GM23338 (cell line): ENCODE data around the gene TSC22D3. TPM values are rescaled to one million over a fixed set of nuclear protein-coding genes. Genes with fewer than 3 reads are reported as not detected.

Experiments used
- ATAC-seq: fragments of 200-7000 bp; cut with Tn5 transposase; 3 replicates; pipeline ENCODE4 v1.9.1; 2020
- DNase-seq: peaks from one replicate; pipeline ENCODE4 v3.0.0-alpha.2; 2015; ENCODE audit warnings: low spot score
- H2AFZ ChIP-seq: fragments of 200-600 bp; sonication (generic); 2 replicates; pipeline ENCODE4 v1.8.0; 2016; ENCODE audit warnings: antibody characterized with exemption, mild to moderate bottlenecking, moderate library complexity
- H3F3A ChIP-seq: fragments of 200-600 bp; sonication (generic); replicated peaks from 2 replicates; pipeline ENCODE4 v1.8.0; 2017; ENCODE audit warnings: antibody characterized with exemption, mixed run types, low read depth
- H3K27ac ChIP-seq: fragments of 200-600 bp; sonication (generic); 2 replicates; pipeline ENCODE4 v1.6.1; 2016; ENCODE audit warnings: low read depth
- H3K27me3 ChIP-seq: fragments of 200-600 bp; sonication (generic); 2 replicates; pipeline ENCODE4 v1.8.0; 2016; ENCODE audit warnings: mild to moderate bottlenecking, mixed run types, moderate library complexity; ENCODE audit not compliant: insufficient read depth
- H3K36me3 ChIP-seq: fragments of 200-600 bp; sonication (generic); 2 replicates; pipeline ENCODE4 v1.8.0; 2016; ENCODE audit warnings: mild to moderate bottlenecking; ENCODE audit not compliant: insufficient read depth
- H3K4me1 ChIP-seq: fragments of 200-600 bp; sonication (generic); 2 replicates; pipeline ENCODE4 v1.8.0; 2016; ENCODE audit warnings: mild to moderate bottlenecking, moderate library complexity; ENCODE audit not compliant: insufficient read depth
- H3K4me2 ChIP-seq: fragments of 200-600 bp; sonication (generic); 2 replicates; pipeline ENCODE4 v1.7.1; 2017; ENCODE audit warnings: mixed run types
- H3K4me3 ChIP-seq: fragments of 200-600 bp; sonication (generic); 2 replicates; pipeline ENCODE4 v1.6.1; 2016; ENCODE audit warnings: mixed run types
- H3K79me2 ChIP-seq: fragments of 200-600 bp; sonication (generic); replicated peaks from 2 replicates; pipeline ENCODE4 v1.8.0; 2017; ENCODE audit warnings: mild to moderate bottlenecking; ENCODE audit not compliant: insufficient read depth
- H3K9me2 ChIP-seq: fragments of 200-600 bp; sonication (generic); 2 replicates; pipeline ENCODE4 v1.8.0; 2017; ENCODE audit not compliant: insufficient read depth
- H4K20me1 ChIP-seq: fragments of 200-600 bp; sonication (generic); replicated peaks from 2 replicates; pipeline ENCODE4 v1.8.0; 2017; ENCODE audit warnings: mild to moderate bottlenecking; ENCODE audit not compliant: insufficient read depth
- H3K27ac Mint-ChIP-seq: 2 replicates; pipeline ENCODE4 v1.8.0; 2020; ENCODE audit warnings: inconsistent platforms, mild to moderate bottlenecking, moderate library complexity, mixed read lengths
- H3K27me3 Mint-ChIP-seq: 3 replicates; pipeline ENCODE4 v1.8.0; 2022; ENCODE audit warnings: low read depth, mild to moderate bottlenecking, moderate library complexity, mixed read lengths, inconsistent platforms; ENCODE audit not compliant: insufficient read depth, poor library complexity
- H3K36me3 Mint-ChIP-seq: 3 replicates; pipeline ENCODE4 v1.8.0; 2021; ENCODE audit warnings: low read depth, mild to moderate bottlenecking, inconsistent platforms, moderate library complexity, mixed read lengths
- H3K4me1 Mint-ChIP-seq: 3 replicates; pipeline ENCODE4 v1.8.0; 2020; ENCODE audit warnings: mild to moderate bottlenecking, inconsistent platforms, mixed read lengths
- H3K4me3 Mint-ChIP-seq: 3 replicates; pipeline ENCODE4 v1.8.0; 2021; ENCODE audit warnings: moderate library complexity, mild to moderate bottlenecking, inconsistent platforms, mixed read lengths
- H3K9me3 Mint-ChIP-seq: 3 replicates; pipeline ENCODE4 v1.8.0; 2020; ENCODE audit warnings: moderate library complexity, mild to moderate bottlenecking, inconsistent platforms, mixed read lengths
- EZH2phosphoT487 ChIP-seq: fragments of 200-600 bp; sonication (generic); IDR thresholded peaks from one replicate; pipeline ENCODE4 v1.8.1; 2018; ENCODE audit warnings: antibody characterized with exemption; ENCODE audit not compliant: unreplicated experiment
- JUNB ChIP-seq: IDR thresholded peaks from one replicate; pipeline ENCODE4 v1.6.1; 2016; ENCODE audit warnings: antibody characterized with exemption; ENCODE audit not compliant: unreplicated experiment
- POLR2AphosphoS5 ChIP-seq: IDR thresholded peaks from 2 replicates; pipeline ENCODE4 v1.6.1; 2016; ENCODE audit warnings: antibody characterized with exemption, low read depth
- STAT1 ChIP-seq: IDR thresholded peaks from one replicate; pipeline ENCODE4 v1.6.1; 2016; ENCODE audit warnings: antibody characterized with exemption; ENCODE audit not compliant: unreplicated experiment
- ZNF114 ChIP-seq: fragments of 250-450 bp; sonication (Bioruptor Pico); IDR thresholded peaks from 2 replicates; pipeline ENCODE4 v1.5.0; 2020; ENCODE audit warnings: mild to moderate bottlenecking, moderate library complexity
- ZNF331 ChIP-seq: fragments of 250-450 bp; sonication (Bioruptor Pico); IDR thresholded peaks from 2 replicates; pipeline ENCODE4 v1.5.0; 2020; ENCODE audit warnings: low read depth, mild to moderate bottlenecking, moderate library complexity
- polyA plus RNA-seq: library from polyadenylated mRNA; unstranded; fragments of >200 nt; fragmentation: Nextera tagmentation; extraction: Ambion mirVana; gene quantifications from 2 replicates; pipeline ENCODE4 v1.2.1, GENCODE V29; 2016
- total RNA-seq: library from RNA; depleted of rRNA; stranded (reverse); fragments of >200 nt; shearing (Covaris generic); gene quantifications from 2 replicates; pipeline ENCODE4 v1.2.3, GENCODE V29; 2014
- TF ChIP-seq, protein P1 (sequence below): IDR thresholded peaks from one replicate; pipeline ENCODE4 v1.6.1; 2018; ENCODE audit warnings: antibody characterized with exemption; ENCODE audit not compliant: unreplicated experiment
- TF ChIP-seq, protein P2 (sequence below), 2 experiments: fragments of 200-600 bp in 1 of 2; sonication (generic) in 1 of 2; conservative IDR thresholded peaks; 2 replicates each; pipeline versions ENCODE4 v1.5.1 to v1.6.1; 2016 to 2017; ENCODE audit warnings: antibody characterized with exemption in 2 of 2, low read depth in 2 of 2, mild to moderate bottlenecking in 2 of 2, moderate library complexity in 1 of 2
- TF ChIP-seq, protein P3 (sequence below): IDR thresholded peaks from 2 replicates; pipeline ENCODE4 v1.6.1; 2016; ENCODE audit warnings: antibody characterized with exemption
- TF ChIP-seq, protein P4 (sequence below): fragments of 250-450 bp; sonication (Bioruptor Pico); IDR thresholded peaks from 2 replicates; pipeline ENCODE4 v1.5.0; 2020; ENCODE audit warnings: mild to moderate bottlenecking, moderate library complexity

Gene TSC22D3
- total and polyA plus RNA-seq, 2 experiments from 2014 or later: 12.6 to 20.0 TPM

DNA sequence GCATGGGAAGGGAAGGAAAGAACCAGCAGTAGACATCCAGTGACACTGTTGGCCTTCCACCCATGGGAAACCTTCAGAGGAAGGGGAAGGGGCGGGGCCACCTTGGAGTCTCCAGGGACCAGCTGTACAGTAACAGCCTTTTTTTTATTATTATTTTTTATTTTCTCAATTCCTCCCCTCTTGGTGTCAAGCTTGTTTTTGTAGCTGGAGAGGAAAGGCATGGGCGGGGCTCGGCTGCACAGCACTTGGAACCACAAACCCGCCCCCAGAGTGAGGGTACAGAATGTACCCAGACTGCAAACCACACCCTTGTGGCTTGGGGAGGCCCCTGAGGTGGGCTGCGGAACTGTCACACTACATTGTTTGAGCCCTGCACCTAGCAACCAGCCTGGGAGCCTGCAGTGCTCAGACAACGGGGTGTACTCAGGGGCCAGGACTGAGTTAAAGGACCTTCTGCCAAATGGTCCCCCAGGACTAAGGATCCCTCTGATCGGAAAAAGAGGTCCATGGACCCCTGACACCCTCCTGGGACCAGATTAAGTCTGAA lies 101.6 kb downstream of the TSC22D3 start (continued):
- TF ChIP-seq, protein P1, sequence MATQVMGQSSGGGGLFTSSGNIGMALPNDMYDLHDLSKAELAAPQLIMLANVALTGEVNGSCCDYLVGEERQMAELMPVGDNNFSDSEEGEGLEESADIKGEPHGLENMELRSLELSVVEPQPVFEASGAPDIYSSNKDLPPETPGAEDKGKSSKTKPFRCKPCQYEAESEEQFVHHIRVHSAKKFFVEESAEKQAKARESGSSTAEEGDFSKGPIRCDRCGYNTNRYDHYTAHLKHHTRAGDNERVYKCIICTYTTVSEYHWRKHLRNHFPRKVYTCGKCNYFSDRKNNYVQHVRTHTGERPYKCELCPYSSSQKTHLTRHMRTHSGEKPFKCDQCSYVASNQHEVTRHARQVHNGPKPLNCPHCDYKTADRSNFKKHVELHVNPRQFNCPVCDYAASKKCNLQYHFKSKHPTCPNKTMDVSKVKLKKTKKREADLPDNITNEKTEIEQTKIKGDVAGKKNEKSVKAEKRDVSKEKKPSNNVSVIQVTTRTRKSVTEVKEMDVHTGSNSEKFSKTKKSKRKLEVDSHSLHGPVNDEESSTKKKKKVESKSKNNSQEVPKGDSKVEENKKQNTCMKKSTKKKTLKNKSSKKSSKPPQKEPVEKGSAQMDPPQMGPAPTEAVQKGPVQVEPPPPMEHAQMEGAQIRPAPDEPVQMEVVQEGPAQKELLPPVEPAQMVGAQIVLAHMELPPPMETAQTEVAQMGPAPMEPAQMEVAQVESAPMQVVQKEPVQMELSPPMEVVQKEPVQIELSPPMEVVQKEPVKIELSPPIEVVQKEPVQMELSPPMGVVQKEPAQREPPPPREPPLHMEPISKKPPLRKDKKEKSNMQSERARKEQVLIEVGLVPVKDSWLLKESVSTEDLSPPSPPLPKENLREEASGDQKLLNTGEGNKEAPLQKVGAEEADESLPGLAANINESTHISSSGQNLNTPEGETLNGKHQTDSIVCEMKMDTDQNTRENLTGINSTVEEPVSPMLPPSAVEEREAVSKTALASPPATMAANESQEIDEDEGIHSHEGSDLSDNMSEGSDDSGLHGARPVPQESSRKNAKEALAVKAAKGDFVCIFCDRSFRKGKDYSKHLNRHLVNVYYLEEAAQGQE: no peak
- TF ChIP-seq STAT1: no peak
- no peak for TF ChIP-seq POLR2AphosphoS5
- TF ChIP-seq, protein P2, sequence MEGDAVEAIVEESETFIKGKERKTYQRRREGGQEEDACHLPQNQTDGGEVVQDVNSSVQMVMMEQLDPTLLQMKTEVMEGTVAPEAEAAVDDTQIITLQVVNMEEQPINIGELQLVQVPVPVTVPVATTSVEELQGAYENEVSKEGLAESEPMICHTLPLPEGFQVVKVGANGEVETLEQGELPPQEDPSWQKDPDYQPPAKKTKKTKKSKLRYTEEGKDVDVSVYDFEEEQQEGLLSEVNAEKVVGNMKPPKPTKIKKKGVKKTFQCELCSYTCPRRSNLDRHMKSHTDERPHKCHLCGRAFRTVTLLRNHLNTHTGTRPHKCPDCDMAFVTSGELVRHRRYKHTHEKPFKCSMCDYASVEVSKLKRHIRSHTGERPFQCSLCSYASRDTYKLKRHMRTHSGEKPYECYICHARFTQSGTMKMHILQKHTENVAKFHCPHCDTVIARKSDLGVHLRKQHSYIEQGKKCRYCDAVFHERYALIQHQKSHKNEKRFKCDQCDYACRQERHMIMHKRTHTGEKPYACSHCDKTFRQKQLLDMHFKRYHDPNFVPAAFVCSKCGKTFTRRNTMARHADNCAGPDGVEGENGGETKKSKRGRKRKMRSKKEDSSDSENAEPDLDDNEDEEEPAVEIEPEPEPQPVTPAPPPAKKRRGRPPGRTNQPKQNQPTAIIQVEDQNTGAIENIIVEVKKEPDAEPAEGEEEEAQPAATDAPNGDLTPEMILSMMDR (conservative IDR thresholded peaks at IDR 0.05; ENCODE audit: low read depth in 2 of 2): no peak
- TF ChIP-seq ZNF114 (CRISPR knock-in tag): no peak

DNA sequence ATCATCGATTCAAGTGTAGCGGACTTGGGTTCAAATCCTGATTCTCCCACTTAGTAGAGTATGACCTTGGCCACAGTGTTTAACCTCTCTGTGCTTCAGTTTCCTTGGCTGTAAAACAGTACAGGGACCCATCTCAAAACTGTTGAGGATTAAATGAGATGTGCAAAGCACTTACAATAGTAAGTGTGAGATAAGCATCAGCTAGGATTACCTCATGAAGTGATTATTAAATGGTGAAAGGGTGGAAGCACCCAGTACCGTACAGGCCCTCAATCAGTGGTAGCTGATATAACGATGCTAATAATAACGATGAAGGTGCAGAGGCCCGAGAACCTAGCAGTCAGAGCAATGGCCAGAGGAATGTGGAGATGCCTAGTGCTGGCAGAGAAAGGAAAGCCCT lies 102.2 kb downstream of the TSC22D3 start:
- Mint-ChIP-seq H3K4me3 (no peak overlapping the region), H3K36me3 (no peaks in the 10 kb centered on the region), H3K27me3 (peaks cover 8% of the 10 kb centered on the region), H3K27ac (no peak overlapping the region), H3K9me3 (no peaks in the 10 kb centered on the region), H3K4me1 (peaks cover 27% of the 10 kb centered on the region)
- Histone ChIP-seq H3K36me3 (no peaks in the 10 kb centered on the region), H3K27me3 (no peaks in the 10 kb centered on the region), H3K27ac (no peak overlapping the region), H2AFZ (no peak overlapping the region), H3K79me2 (no peaks in the 10 kb centered on the region), H4K20me1 (no peaks in the 10 kb centered on the region), H3K4me2 (no peak overlapping the region), H3F3A (no peaks in the 10 kb centered on the region), H3K4me1 (peaks cover 11% of the 10 kb centered on the region; the same call in 1 of the 2 replicates), H3K4me3 (no peak overlapping the region), H3K9me2 (no peaks in the 10 kb centered on the region)
- DNase-seq (no peak), ATAC-seq (no peak)
- TF ChIP-seq, protein P2 (conservative IDR thresholded peaks at IDR 0.05; ENCODE audit: low read depth in 2 of 2): no peak
- TF ChIP-seq, protein P3, sequence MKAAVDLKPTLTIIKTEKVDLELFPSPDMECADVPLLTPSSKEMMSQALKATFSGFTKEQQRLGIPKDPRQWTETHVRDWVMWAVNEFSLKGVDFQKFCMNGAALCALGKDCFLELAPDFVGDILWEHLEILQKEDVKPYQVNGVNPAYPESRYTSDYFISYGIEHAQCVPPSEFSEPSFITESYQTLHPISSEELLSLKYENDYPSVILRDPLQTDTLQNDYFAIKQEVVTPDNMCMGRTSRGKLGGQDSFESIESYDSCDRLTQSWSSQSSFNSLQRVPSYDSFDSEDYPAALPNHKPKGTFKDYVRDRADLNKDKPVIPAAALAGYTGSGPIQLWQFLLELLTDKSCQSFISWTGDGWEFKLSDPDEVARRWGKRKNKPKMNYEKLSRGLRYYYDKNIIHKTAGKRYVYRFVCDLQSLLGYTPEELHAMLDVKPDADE: no peak
- no peak for TF ChIP-seq STAT1
- TF ChIP-seq JUNB: no peak
- no peak for TF ChIP-seq EZH2phosphoT487
- TF ChIP-seq ZNF331 (CRISPR knock-in tag): no peak
- TF ChIP-seq, protein P4, sequence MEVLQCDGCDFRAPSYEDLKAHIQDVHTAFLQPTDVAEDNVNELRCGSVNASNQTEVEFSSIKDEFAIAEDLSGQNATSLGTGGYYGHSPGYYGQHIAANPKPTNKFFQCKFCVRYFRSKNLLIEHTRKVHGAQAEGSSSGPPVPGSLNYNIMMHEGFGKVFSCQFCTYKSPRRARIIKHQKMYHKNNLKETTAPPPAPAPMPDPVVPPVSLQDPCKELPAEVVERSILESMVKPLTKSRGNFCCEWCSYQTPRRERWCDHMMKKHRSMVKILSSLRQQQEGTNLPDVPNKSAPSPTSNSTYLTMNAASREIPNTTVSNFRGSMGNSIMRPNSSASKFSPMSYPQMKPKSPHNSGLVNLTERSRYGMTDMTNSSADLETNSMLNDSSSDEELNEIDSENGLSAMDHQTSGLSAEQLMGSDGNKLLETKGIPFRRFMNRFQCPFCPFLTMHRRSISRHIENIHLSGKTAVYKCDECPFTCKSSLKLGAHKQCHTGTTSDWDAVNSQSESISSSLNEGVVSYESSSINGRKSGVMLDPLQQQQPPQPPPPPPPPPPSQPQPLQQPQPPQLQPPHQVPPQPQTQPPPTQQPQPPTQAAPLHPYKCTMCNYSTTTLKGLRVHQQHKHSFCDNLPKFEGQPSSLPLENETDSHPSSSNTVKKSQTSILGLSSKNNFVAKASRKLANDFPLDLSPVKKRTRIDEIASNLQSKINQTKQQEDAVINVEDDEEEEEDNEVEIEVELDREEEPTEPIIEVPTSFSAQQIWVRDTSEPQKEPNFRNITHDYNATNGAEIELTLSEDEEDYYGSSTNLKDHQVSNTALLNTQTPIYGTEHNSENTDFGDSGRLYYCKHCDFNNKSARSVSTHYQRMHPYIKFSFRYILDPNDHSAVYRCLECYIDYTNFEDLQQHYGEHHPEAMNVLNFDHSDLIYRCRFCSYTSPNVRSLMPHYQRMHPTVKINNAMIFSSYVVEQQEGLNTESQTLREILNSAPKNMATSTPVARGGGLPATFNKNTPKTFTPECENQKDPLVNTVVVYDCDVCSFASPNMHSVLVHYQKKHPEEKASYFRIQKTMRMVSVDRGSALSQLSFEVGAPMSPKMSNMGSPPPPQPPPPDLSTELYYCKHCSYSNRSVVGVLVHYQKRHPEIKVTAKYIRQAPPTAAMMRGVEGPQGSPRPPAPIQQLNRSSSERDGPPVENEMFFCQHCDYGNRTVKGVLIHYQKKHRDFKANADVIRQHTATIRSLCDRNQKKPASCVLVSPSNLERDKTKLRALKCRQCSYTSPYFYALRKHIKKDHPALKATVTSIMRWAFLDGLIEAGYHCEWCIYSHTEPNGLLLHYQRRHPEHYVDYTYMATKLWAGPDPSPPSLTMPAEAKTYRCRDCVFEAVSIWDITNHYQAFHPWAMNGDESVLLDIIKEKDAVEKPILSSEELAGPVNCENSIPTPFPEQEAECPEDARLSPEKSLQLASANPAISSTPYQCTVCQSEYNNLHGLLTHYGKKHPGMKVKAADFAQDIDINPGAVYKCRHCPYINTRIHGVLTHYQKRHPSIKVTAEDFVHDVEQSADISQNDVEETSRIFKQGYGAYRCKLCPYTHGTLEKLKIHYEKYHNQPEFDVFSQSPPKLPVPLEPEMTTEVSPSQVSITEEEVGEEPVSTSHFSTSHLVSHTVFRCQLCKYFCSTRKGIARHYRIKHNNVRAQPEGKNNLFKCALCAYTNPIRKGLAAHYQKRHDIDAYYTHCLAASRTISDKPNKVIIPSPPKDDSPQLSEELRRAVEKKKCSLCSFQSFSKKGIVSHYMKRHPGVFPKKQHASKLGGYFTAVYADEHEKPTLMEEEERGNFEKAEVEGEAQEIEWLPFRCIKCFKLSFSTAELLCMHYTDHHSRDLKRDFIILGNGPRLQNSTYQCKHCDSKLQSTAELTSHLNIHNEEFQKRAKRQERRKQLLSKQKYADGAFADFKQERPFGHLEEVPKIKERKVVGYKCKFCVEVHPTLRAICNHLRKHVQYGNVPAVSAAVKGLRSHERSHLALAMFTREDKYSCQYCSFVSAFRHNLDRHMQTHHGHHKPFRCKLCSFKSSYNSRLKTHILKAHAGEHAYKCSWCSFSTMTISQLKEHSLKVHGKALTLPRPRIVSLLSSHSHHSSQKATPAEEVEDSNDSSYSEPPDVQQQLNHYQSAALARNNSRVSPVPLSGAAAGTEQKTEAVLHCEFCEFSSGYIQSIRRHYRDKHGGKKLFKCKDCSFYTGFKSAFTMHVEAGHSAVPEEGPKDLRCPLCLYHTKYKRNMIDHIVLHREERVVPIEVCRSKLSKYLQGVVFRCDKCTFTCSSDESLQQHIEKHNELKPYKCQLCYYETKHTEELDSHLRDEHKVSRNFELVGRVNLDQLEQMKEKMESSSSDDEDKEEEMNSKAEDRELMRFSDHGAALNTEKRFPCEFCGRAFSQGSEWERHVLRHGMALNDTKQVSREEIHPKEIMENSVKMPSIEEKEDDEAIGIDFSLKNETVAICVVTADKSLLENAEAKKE (CRISPR knock-in tag): no peak
